ENCODE results near the gene CD48.

The CD48 gene

DNA sequence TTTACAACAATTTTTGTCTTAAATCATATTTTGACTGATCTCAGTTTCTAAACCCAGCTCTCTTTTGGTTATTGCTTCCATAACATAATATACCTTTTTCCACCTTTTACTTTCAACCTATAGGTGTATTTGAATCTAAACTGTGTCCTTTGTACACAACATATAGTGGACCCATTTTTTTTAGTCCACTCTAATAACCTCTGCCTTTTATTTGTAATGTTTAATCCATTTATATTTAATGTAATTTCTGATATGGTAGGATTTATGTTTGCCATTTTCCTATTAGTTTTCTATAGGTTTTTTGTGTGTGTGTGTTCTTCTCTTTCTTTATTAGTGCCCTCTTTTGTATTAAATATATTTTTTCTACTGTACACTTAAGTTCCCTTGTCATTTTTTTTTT is 42.3 kb downstream of the CD48 start:
- TF ChIP-seq, protein P1, sequence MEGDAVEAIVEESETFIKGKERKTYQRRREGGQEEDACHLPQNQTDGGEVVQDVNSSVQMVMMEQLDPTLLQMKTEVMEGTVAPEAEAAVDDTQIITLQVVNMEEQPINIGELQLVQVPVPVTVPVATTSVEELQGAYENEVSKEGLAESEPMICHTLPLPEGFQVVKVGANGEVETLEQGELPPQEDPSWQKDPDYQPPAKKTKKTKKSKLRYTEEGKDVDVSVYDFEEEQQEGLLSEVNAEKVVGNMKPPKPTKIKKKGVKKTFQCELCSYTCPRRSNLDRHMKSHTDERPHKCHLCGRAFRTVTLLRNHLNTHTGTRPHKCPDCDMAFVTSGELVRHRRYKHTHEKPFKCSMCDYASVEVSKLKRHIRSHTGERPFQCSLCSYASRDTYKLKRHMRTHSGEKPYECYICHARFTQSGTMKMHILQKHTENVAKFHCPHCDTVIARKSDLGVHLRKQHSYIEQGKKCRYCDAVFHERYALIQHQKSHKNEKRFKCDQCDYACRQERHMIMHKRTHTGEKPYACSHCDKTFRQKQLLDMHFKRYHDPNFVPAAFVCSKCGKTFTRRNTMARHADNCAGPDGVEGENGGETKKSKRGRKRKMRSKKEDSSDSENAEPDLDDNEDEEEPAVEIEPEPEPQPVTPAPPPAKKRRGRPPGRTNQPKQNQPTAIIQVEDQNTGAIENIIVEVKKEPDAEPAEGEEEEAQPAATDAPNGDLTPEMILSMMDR (IDR thresholded peaks at IDR 0.05; ENCODE audit: low read depth, low read length): no peak
- no peak for DNase-seq (ENCODE audit: extremely low read depth, low read depth)

DNA sequence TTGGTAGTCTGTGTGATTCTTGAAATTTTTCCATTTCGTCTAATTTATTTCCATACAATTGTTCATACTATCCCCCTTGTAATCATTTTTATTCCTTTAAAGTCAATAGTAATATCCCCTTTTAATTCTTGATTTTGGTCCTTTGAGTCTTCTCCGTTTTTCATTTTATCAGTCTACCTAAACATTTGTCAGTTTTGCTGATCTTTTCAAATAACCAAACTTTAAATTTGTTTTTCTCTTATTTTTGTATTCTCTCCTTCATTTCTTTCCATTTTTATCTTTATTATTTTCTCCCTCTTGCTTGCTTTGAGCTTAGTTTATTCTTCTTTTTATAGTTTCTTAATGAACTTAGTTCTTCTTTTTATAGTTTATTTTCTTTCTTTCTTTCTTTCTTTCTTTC is 43.7 kb downstream of the CD48 start:
- DNase-seq (ENCODE audit: extremely low read depth, low read depth): no peak
- TF ChIP-seq, protein P1 (IDR thresholded peaks at IDR 0.05; ENCODE audit: low read depth, low read length): no peak

DNA sequence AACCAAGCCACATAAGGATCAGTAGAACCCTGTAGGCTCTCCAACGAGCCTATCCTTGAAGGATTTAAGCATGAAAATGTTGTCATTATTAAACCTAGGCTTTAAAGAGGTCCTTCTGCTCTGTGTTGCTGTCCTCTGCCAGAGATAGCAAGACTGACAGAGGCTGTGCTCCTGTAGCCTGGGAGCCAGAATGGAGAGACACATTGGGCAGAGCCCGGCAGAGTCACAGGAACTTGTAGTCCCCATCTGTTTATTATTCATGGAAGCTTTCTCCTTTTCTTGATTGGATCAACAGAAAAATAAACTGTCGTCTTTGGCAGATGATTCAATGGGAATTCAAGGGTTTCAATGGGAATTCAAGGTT is 45.6 kb downstream of the CD48 start:
- DNase-seq (ENCODE audit: extremely low read depth, low read depth): no peak
- TF ChIP-seq, protein P1 (IDR thresholded peaks at IDR 0.05; ENCODE audit: low read depth, low read length): no peak

DNA sequence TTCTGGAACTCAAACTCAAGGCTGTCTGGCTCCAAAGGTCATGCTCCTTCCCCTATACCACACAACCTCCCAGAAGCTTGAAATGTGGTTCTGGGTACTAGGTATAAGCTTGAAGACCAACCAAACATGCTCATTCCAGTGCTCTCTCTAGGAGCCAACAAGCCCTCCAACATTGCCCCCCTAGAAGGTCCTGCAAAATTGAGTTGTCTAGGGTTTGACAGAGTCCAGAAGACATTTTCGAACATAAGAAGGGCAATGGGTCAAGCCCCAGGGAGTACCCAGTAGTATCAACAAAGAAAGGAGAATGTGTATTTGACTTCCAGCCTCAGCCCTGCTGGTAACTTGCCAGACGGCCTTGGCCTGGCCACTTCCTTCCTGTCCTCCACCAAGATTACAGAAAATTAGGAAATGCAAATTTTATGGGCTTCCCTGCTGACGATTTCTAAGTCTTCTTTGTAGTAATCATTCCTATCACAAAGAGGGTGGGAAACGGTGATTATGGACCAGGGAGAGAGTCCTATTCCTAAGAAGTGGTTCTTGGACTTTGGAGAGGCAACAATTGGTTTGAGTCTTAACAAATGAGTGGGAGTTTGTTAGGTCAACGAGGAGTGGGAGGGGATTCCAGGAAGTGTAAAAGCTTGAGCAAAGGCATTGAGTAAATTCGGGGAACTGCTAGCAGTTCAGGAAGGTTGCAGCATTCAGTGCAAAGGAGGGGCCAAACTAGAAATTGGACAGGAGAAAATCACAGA is 46.1 kb downstream of the CD48 start:
- TF ChIP-seq, protein P1 (IDR thresholded peaks at IDR 0.05; ENCODE audit: low read depth, low read length): no peak

DNA sequence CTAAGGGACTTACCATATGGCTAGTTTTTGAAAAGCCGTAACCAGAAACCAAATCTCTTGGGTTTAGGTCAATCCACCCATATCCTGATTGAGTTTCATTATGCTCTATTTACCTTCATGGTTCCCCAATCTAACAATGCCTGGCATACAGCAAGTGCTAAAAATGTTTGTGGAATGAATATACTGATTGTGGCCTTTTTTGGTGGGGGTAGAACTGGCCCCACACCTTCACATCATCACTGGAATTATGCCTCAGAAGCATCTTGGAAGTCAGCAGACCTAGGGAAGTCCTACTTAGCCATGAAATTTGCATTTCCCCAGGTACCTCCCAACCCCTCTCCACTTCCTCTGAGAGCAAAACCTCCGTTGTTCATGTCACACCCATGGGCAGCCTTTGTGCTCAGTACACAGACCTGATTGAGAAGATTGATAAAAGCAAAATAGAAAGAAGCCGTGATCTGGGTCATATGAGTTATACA is 47.0 kb downstream of the CD48 start:
- no peak for DNase-seq (ENCODE audit: extremely low read depth, low read depth)
- TF ChIP-seq, protein P1 (IDR thresholded peaks at IDR 0.05; ENCODE audit: low read depth, low read length): no peak

More for the DNA sequence above, 46.1 kb downstream of the CD48 start:
- no peak for DNase-seq (ENCODE audit: extremely low read depth, low read depth)

DNA sequence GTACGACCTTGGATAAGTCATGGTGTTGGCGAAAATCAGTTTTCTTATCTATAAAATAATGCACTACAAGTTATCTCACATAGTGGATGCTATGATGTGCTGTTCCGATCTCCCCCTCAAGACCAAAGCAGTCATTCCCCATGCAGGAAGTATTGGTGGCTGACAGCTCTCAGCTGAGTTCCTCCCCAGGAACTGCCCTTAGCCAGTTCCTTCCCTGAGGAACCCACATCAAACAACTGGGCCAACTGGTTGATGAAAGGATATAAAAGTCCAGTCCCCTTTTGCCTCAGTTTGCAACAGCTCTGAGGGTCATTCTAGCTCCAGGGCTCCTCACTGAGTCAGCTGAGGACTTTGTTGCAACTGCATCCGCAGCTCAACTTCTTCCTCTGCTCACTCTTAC is 48.7 kb downstream of the CD48 start:
- TF ChIP-seq, protein P1 (IDR thresholded peaks at IDR 0.05; ENCODE audit: low read depth, low read length): no peak
- DNase-seq (ENCODE audit: extremely low read depth, low read depth): no peak

DNA sequence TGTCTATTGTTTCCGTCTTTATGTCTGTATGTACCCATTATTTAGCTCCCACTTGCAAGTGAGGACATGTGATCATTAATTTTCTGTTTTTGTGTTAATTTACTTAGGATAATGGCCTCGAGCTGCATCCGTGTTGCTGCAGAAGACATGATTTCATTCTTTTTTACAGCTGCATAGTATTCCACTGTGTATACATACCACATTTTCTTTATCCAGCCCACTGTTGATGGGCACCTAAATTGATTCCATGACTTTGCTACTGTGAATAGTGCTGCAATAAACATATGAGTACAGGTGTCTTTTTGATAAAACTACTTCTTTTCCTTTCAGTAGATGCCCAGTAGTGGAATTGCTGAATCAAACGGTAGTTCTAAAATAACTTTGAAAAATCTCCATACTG is 52.1 kb downstream of the CD48 start:
- TF ChIP-seq, protein P1 (IDR thresholded peaks at IDR 0.05; ENCODE audit: low read depth, low read length): no peak
- DNase-seq (ENCODE audit: extremely low read depth, low read depth): no peak
